MM.1S (cell line): ENCODE results near the gene ZNF799.
"Not testable (repeated sequence)": the region's sequence is repeated elsewhere in the genome, so short reads cannot be mapped to it uniquely, and the experiment has no call there.

Experiments used
- DNase-seq: peaks from one replicate; pipeline ENCODE4 v3.0.0-alpha.2; 2015
- H2AFZ ChIP-seq: fragments of 300-600 bp; sonication (generic); 2 replicates; pipeline ENCODE4 v1.6.0; 2016; ENCODE audit warnings: antibody characterized with exemption, low read length
- H3F3A ChIP-seq: fragments of 300-600 bp; sonication (generic); 2 replicates; pipeline ENCODE4 v1.6.1; 2016; ENCODE audit warnings: mild to moderate bottlenecking, antibody characterized with exemption, low read length, moderate library complexity, mixed read lengths; ENCODE audit not compliant: insufficient read depth
- H3K27ac ChIP-seq: fragments of 300-600 bp; sonication (generic); 2 replicates; pipeline ENCODE4 v1.5.1; 2016; ENCODE audit warnings: mild to moderate bottlenecking, low read length
- H3K27me3 ChIP-seq: fragments of 300-600 bp; sonication (generic); replicated peaks from 2 replicates; pipeline ENCODE4 v1.6.0; 2016; ENCODE audit warnings: low read length; ENCODE audit not compliant: insufficient read depth
- H3K36me3 ChIP-seq: fragments of 300-600 bp; sonication (generic); replicated peaks from 2 replicates; pipeline ENCODE4 v1.6.1; 2016; ENCODE audit warnings: mild to moderate bottlenecking, low read length, mixed read lengths; ENCODE audit not compliant: insufficient read depth
- H3K4me1 ChIP-seq: fragments of 300-600 bp; sonication (generic); 2 replicates; pipeline ENCODE4 v1.6.1; 2016; ENCODE audit warnings: low read length, mixed read lengths
- H3K4me2 ChIP-seq: fragments of 300-600 bp; sonication (generic); 2 replicates; pipeline ENCODE4 v1.6.0; 2016; ENCODE audit warnings: low read depth, low read length
- H3K4me3 ChIP-seq: fragments of 300-600 bp; sonication (generic); 2 replicates; pipeline ENCODE4 v1.5.1; 2016; ENCODE audit warnings: low read length, mixed read lengths
- H3K79me2 ChIP-seq: fragments of 300-600 bp; sonication (generic); 2 replicates; pipeline ENCODE4 v1.6.1; 2016; ENCODE audit warnings: mixed run types, low read length, mixed read lengths
- H3K9ac ChIP-seq: fragments of 300-600 bp; sonication (generic); 2 replicates; pipeline ENCODE4 v1.6.1; 2016; ENCODE audit warnings: low read length, mixed read lengths
- H3K9me2 ChIP-seq: fragments of 300-600 bp; sonication (generic); replicated peaks from 2 replicates; pipeline ENCODE4 v1.6.1; 2016; ENCODE audit warnings: mild to moderate bottlenecking, low read length, mixed read lengths; ENCODE audit not compliant: insufficient read depth
- H3K9me3 ChIP-seq: fragments of 300-600 bp; sonication (generic); replicated peaks from 2 replicates; pipeline ENCODE4 v1.6.1; 2016; ENCODE audit warnings: mild to moderate bottlenecking, low read length, mixed read lengths; ENCODE audit not compliant: insufficient read depth
- H4K20me1 ChIP-seq: fragments of 300-600 bp; sonication (generic); 2 replicates; pipeline ENCODE4 v1.6.1; 2016; ENCODE audit warnings: mild to moderate bottlenecking, low read length, moderate library complexity, mixed read lengths; ENCODE audit not compliant: insufficient read depth
- EZH2 ChIP-seq: fragments of 300-600 bp; sonication (generic); optimal IDR thresholded peaks from 2 replicates; pipeline ENCODE3; 2017; ENCODE audit warnings: low read depth, mild to moderate bottlenecking, antibody characterized with exemption, low read length, mixed read lengths
- EZH2phosphoT487 ChIP-seq: fragments of 300-600 bp; sonication (generic); IDR thresholded peaks from 2 replicates; pipeline ENCODE4 v1.6.1; 2018; ENCODE audit warnings: antibody characterized with exemption, low read length
- TF ChIP-seq, protein P1 (sequence below): fragments of 300-600 bp; sonication (generic); IDR thresholded peaks from 2 replicates; pipeline ENCODE4 v1.5.1; 2016; ENCODE audit warnings: antibody characterized with exemption, low read length, mixed read lengths

The ZNF799 gene

DNA sequence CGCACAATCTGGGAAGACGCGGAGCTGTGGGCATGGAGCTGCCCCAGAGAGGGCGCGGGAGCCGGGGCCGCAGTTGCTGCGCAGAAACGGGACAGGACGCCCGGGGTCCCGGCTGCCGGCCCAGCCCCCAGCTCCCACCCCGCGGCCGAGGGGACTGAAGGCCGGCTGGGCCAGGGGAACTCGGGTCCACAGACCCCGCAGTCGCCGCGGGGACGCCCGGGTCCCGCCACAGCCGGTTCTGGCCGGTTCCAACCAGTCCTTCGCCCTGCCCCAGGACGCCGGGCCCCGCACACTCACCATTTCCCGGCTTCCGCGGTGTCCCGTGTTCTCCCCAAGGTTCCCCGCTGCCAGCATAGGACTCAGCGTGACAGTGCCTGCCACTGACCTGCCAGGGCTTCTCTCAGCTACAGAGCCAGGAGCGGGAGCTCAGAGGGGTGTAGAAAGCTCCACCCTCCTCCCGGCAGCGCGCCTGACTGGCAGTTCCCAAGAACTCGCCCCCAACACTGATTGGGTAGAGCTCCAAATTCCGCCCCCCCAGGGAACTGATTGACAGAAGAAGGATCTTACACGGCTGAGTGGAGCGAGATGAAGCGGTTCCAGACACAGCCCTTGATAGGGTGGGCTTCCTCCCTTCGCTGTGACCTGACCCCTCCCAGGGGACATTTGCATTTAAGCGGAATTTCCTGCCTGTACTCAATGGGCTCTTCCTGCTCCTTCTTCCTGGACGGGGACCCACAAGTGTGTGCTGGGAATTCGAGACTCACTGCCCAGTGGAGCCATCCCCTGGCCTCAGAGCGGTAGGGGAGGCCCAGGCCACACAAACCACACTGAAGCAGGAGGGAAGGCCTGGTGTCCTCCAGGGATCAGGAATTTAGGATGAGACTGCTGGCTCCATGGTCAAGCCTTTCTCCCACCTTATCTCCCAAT lies 35.6 kb downstream of the ZNF799 start, which contains the start of gene ZNF442:
TSS of gene ZNF442 (minus strand) at position 448 of the 927 bp plus-strand sequence. CDS start 2,052 bp downstream, outside the sequence.
- Histone ChIP-seq H2AFZ (peak within 1 kb of the TSS; percentile 67), H3K27me3 (no peaks in the 10 kb centered on the region), H3K4me3 (peak within 1 kb of the TSS; percentile 75), H3K79me2 (no peaks in the 10 kb centered on the region), H4K20me1 (no peaks in the 10 kb centered on the region), H3K4me2 (peak within 1 kb of the TSS; percentile 58), H3F3A (no peaks in the 10 kb centered on the region), H3K4me1 (no peaks in the 10 kb centered on the region), H3K27ac (peak within 1 kb of the TSS; percentile 17; the same call in 1 of the 2 replicates), H3K9ac (peak within 1 kb of the TSS; percentile 70), H3K36me3 (no peaks in the 10 kb centered on the region), H3K9me3 (no peaks in the 10 kb centered on the region), H3K9me2 (no peaks in the 10 kb centered on the region)
- TF ChIP-seq EZH2 (no peak), EZH2phosphoT487 (no peak)
- TF ChIP-seq, protein P1, sequence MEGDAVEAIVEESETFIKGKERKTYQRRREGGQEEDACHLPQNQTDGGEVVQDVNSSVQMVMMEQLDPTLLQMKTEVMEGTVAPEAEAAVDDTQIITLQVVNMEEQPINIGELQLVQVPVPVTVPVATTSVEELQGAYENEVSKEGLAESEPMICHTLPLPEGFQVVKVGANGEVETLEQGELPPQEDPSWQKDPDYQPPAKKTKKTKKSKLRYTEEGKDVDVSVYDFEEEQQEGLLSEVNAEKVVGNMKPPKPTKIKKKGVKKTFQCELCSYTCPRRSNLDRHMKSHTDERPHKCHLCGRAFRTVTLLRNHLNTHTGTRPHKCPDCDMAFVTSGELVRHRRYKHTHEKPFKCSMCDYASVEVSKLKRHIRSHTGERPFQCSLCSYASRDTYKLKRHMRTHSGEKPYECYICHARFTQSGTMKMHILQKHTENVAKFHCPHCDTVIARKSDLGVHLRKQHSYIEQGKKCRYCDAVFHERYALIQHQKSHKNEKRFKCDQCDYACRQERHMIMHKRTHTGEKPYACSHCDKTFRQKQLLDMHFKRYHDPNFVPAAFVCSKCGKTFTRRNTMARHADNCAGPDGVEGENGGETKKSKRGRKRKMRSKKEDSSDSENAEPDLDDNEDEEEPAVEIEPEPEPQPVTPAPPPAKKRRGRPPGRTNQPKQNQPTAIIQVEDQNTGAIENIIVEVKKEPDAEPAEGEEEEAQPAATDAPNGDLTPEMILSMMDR: peak; percentile 52
- DNase-seq: peak; percentile 95

DNA sequence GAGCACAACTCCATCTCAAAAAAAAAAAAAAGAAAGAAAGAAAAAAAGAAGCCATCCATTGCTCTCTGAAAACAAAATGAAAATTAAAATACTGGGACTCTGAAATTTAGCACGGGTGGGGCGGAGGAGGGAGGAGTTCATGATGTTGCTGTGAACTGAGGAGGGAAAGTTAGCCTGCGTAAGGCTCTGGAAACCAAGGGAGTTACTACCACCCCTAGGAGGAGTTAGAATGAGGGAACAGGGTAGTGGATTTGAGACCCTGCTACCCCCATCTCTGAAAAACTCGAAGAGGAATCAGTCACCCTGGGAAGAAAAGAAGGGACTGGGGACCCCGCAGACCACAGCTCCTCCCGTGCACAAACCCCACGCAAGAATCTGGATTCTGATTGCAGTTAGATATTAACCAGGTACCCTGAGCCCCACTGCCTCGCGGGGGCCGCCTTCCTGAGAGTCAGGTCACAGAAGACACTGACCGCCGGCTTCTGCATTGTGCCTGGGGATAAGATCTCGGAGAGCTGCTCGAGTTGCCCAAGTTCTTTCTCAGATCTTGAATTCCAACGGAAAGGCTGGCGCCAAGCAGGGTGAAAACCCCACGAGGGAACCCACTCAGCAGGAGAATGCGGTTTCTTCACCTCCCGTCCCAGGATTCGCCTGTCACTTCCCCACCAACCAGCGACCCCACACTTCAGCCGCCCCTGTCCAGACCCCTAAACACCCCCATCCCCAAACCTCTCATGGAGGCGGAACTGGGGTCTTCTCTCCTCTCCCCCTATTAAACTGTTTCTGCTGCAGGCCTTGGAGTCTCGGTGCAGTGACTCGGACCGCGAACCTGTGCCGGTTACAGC lies 36.5 kb downstream of the ZNF799 start:
- peak overlapping the region; percentile 67 for H2AFZ ChIP-seq
- no peaks in the 10 kb centered on the region for H3K4me1 ChIP-seq
- no peaks in the 10 kb centered on the region for H3K79me2 ChIP-seq
- peak overlapping the region; percentile 75 for H3K4me3 ChIP-seq
- no peaks in the 10 kb centered on the region for H3K9me2 ChIP-seq
- H3K4me2 ChIP-seq: peak overlapping the region; percentile 58
- no peaks in the 10 kb centered on the region for H4K20me1 ChIP-seq
- H3K9me3 ChIP-seq: no peaks in the 10 kb centered on the region
- peak overlapping the region; percentile 70; the same call in 1 of the 2 replicates for H3K9ac ChIP-seq
- H3K27ac ChIP-seq: no peak overlapping the region
- no peak for DNase-seq
- TF ChIP-seq EZH2phosphoT487 (no peak), EZH2 (no peak)
- TF ChIP-seq, protein P1: no peak
- H3K27me3 ChIP-seq: no peaks in the 10 kb centered on the region
- no peaks in the 10 kb centered on the region for H3F3A ChIP-seq
- H3K36me3 ChIP-seq: no peaks in the 10 kb centered on the region

DNA sequence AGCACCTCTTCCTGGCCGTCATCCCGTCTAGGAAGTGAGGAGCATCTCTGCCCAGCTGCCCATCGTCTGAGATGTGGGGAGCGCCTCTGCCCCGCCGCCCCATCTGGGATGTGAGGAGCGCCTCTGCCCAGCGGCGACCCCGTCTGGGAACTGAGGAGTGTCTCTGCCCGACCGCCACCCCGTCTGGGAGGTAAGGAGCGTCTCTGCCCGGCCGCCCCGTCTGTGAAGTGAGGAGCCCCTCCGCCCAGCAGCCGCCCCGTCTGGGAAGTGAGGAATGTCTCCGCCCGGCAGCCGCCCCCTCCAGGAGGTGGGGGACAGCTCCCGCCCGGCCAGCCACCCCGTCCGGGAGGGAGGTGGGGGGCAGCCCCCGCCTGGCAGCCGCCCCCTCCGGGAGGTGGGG lies 38.8 kb downstream of the ZNF799 start:
- not testable (repeated sequence) for H4K20me1 ChIP-seq, H3K9me2 ChIP-seq, H3K27ac ChIP-seq, H2AFZ ChIP-seq, H3K36me3 ChIP-seq, H3K79me2 ChIP-seq, H3F3A ChIP-seq, H3K4me2 ChIP-seq, H3K4me3 ChIP-seq, H3K4me1 ChIP-seq, H3K9ac ChIP-seq, DNase-seq, H3K27me3 ChIP-seq, H3K9me3 ChIP-seq
